Measurements from ENCODE around the gene ANG. TPM values are rescaled to one million over a fixed set of nuclear protein-coding genes. Genes with fewer than 3 reads are reported as not detected.
"Not testable (repeated sequence)": the region's sequence is repeated elsewhere in the genome, so short reads cannot be mapped to it uniquely, and the experiment has no call there.

The ANG gene
- total RNA-seq, 1 experiment from 2014 or later: 3.2 TPM

GRCh38 chr14:20714593-20715250 is 26.2 kb downstream of the ANG start:
- H3K36me3 ChIP-seq: no peaks in the 10 kb centered on the region
- no peak overlapping the region for H3K4me3 ChIP-seq
- H3K9me3 ChIP-seq: no peaks in the 10 kb centered on the region
- DNase-seq: peak; percentile 82
- H3K27me3 ChIP-seq: no peaks in the 10 kb centered on the region

GRCh38 chr14:20719777-20720176 is 31.2 kb downstream of the ANG start:
- no peak overlapping the region for H3K4me3 ChIP-seq
- H3K36me3 ChIP-seq: no peaks in the 10 kb centered on the region
- no peaks in the 10 kb centered on the region for H3K9me3 ChIP-seq
- DNase-seq: no peak
- no peaks in the 10 kb centered on the region for H3K27me3 ChIP-seq

GRCh38 chr14:20720741-20721140 is 32.2 kb downstream of the ANG start:
- DNase-seq: no peak
- Histone ChIP-seq H3K27me3 (no peaks in the 10 kb centered on the region), H3K4me3 (no peak overlapping the region), H3K9me3 (no peaks in the 10 kb centered on the region), H3K36me3 (no peaks in the 10 kb centered on the region)

GRCh38 chr14:20722016-20722415 is 33.5 kb downstream of the ANG start:
- H3K27me3 ChIP-seq: no peaks in the 10 kb centered on the region
- no peaks in the 10 kb centered on the region for H3K9me3 ChIP-seq
- H3K36me3 ChIP-seq: no peaks in the 10 kb centered on the region
- no peak overlapping the region for H3K4me3 ChIP-seq
- no peak for DNase-seq

- no peaks in the 10 kb centered on the region for H3K9me3 ChIP-seq
- H3K36me3 ChIP-seq: no peaks in the 10 kb centered on the region
- H3K27me3 ChIP-seq: no peaks in the 10 kb centered on the region
- no peak for DNase-seq
- H3K4me3 ChIP-seq: no peak overlapping the region
Observed at GRCh38 chr14:20723488-20723887, 34.9 kb downstream of the ANG start.

GRCh38 chr14:20726121-20726520 is 37.6 kb downstream of the ANG start:
- not testable (repeated sequence) for H3K4me3 ChIP-seq, H3K36me3 ChIP-seq, H3K27me3 ChIP-seq, DNase-seq, H3K9me3 ChIP-seq

GRCh38 chr14:20726531-20726930 is 38.0 kb downstream of the ANG start:
- Histone ChIP-seq H3K9me3 (no peaks in the 10 kb centered on the region), H3K4me3 (no peak overlapping the region), H3K36me3 (no peaks in the 10 kb centered on the region), H3K27me3 (no peaks in the 10 kb centered on the region)
- no peak for DNase-seq

- no peak overlapping the region for H3K4me3 ChIP-seq
- no peaks in the 10 kb centered on the region for H3K36me3 ChIP-seq
- H3K27me3 ChIP-seq: no peaks in the 10 kb centered on the region
- no peaks in the 10 kb centered on the region for H3K9me3 ChIP-seq
- DNase-seq: no peak
Observed at GRCh38 chr14:20730891-20731290, 42.3 kb downstream of the ANG start.

GRCh38 chr14:20732477-20732876 is 43.9 kb downstream of the ANG start:
- Histone ChIP-seq H3K4me3 (no peak overlapping the region), H3K36me3 (no peaks in the 10 kb centered on the region), H3K9me3 (no peaks in the 10 kb centered on the region), H3K27me3 (no peaks in the 10 kb centered on the region)
- DNase-seq: no peak

GRCh38 chr14:20732979-20733635 is 44.5 kb downstream of the ANG start:
- no peak for DNase-seq
- Histone ChIP-seq H3K4me3 (no peak overlapping the region), H3K27me3 (no peaks in the 10 kb centered on the region), H3K9me3 (no peaks in the 10 kb centered on the region), H3K36me3 (no peaks in the 10 kb centered on the region)

GRCh38 chr14:20733684-20734429 is 45.3 kb downstream of the ANG start:
- DNase-seq: no peak
- H3K4me3 ChIP-seq: no peak overlapping the region
- H3K36me3 ChIP-seq: no peaks in the 10 kb centered on the region
- no peaks in the 10 kb centered on the region for H3K9me3 ChIP-seq
- no peaks in the 10 kb centered on the region for H3K27me3 ChIP-seq

GRCh38 chr14:20734430-20734806 is 45.9 kb downstream of the ANG start:
- Histone ChIP-seq H3K27me3 (no peaks in the 10 kb centered on the region), H3K4me3 (no peak overlapping the region), H3K9me3 (no peaks in the 10 kb centered on the region), H3K36me3 (no peaks in the 10 kb centered on the region)
- DNase-seq: no peak

GRCh38 chr14:20738292-20738691 is 49.7 kb downstream of the ANG start:
- not testable (repeated sequence) for DNase-seq, H3K27me3 ChIP-seq

GRCh38 chr14:20742132-20742531 is 53.6 kb downstream of the ANG start:
- no peaks in the 10 kb centered on the region for H3K27me3 ChIP-seq
- DNase-seq: no peak

More at GRCh38 chr14:20738292-20738691, 49.7 kb downstream of the ANG start:
- H3K36me3 ChIP-seq, H3K4me3 ChIP-seq, H3K9me3 ChIP-seq: not testable (repeated sequence)

GRCh38 chr14:20743556-20743955 is 55.0 kb downstream of the ANG start:
- DNase-seq: no peak
- Histone ChIP-seq H3K9me3 (no peaks in the 10 kb centered on the region), H3K4me3 (no peak overlapping the region), H3K27me3 (no peaks in the 10 kb centered on the region), H3K36me3 (no peaks in the 10 kb centered on the region)

More at GRCh38 chr14:20742132-20742531, 53.6 kb downstream of the ANG start:
- H3K9me3 ChIP-seq: no peaks in the 10 kb centered on the region
- H3K4me3 ChIP-seq: no peak overlapping the region
- H3K36me3 ChIP-seq: no peaks in the 10 kb centered on the region
